ENCODE results near the gene DUSP28. TPM values are rescaled to one million over a fixed set of nuclear protein-coding genes. Genes with fewer than 3 reads are reported as not detected.

Gene DUSP28
- total RNA-seq, 2 donors from 2014 or later = 1.4 to 2.8 TPM

DNA sequence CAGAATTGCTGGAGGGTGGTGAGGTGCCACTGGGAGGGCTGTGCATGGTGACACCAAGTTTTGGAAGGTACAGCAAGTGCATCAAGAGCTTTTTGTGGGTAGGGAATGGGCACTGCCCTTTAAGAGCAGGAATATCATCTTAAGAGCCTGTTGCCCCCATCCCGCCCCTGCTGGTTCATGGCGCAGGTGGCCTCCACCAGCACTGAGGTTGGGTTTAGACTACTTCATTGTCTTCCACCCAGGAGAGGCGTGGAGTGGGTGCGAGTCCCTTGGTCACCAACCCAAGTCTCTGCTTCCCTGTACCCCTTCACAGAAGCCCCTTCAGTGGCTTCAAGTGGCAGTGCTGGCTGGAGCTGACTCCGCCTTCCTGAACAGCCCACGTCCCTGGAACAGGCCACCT is 15.9 kb downstream of the DUSP28 start:
- H3K4me1 ChIP-seq (ENCODE audit: control insufficient read depth, insufficient read depth, low read length) = no peaks in the 10 kb centered on the region
- no peak overlapping the region for H3K27ac ChIP-seq (ENCODE audit: low read depth, low read length)
- no peaks in the 10 kb centered on the region for H3K9me3 ChIP-seq (ENCODE audit: control insufficient read depth, low read length)
- H3K36me3 ChIP-seq (ENCODE audit: control insufficient read depth, insufficient read depth, low read length) = no peaks in the 10 kb centered on the region
- no peak for DNase-seq
- Mint-ChIP-seq H3K27ac (no peak overlapping the region), H3K4me3 (no peak overlapping the region), H3K27me3 (ENCODE audit: insufficient read depth) (no peaks in the 10 kb centered on the region), H3K4me1 (peaks cover 6% of the 10 kb centered on the region), H3K36me3 (ENCODE audit: low read depth) (no peaks in the 10 kb centered on the region), H3K9me3 (no peaks in the 10 kb centered on the region)
- no peak overlapping the region for H3K4me3 ChIP-seq (ENCODE audit: low read length)
- no peaks in the 10 kb centered on the region for H3K27me3 ChIP-seq (ENCODE audit: control insufficient read depth, insufficient read depth, low read length, poor library complexity, severe bottlenecking)
- 83 to 85% methylated on average over 6 of the region's 6 CpGs for WGBS, 2 experiments (ENCODE audit: insufficient coverage in 1 of 2, insufficient read length in 1 of 2)
- TF ChIP-seq, protein P1, sequence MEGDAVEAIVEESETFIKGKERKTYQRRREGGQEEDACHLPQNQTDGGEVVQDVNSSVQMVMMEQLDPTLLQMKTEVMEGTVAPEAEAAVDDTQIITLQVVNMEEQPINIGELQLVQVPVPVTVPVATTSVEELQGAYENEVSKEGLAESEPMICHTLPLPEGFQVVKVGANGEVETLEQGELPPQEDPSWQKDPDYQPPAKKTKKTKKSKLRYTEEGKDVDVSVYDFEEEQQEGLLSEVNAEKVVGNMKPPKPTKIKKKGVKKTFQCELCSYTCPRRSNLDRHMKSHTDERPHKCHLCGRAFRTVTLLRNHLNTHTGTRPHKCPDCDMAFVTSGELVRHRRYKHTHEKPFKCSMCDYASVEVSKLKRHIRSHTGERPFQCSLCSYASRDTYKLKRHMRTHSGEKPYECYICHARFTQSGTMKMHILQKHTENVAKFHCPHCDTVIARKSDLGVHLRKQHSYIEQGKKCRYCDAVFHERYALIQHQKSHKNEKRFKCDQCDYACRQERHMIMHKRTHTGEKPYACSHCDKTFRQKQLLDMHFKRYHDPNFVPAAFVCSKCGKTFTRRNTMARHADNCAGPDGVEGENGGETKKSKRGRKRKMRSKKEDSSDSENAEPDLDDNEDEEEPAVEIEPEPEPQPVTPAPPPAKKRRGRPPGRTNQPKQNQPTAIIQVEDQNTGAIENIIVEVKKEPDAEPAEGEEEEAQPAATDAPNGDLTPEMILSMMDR (conservative IDR thresholded peaks at IDR 0.05) = no peak
- H3K9ac ChIP-seq (ENCODE audit: extremely low read depth, low read length, poor library complexity, severe bottlenecking) = no peak overlapping the region

- Histone ChIP-seq H3K9me3 (ENCODE audit: control insufficient read depth, low read length) (no peaks in the 10 kb centered on the region), H3K27ac (ENCODE audit: low read depth, low read length) (no peak overlapping the region), H3K4me3 (ENCODE audit: low read length) (no peak overlapping the region), H3K4me1 (ENCODE audit: control insufficient read depth, insufficient read depth, low read length) (no peaks in the 10 kb centered on the region), H3K9ac (ENCODE audit: extremely low read depth, low read length, poor library complexity, severe bottlenecking) (no peak overlapping the region), H3K36me3 (ENCODE audit: control insufficient read depth, insufficient read depth, low read length) (no peaks in the 10 kb centered on the region), H3K27me3 (ENCODE audit: control insufficient read depth, insufficient read depth, low read length, poor library complexity, severe bottlenecking) (no peaks in the 10 kb centered on the region)
- no peaks in the 10 kb centered on the region for H3K9me3 Mint-ChIP-seq
- no peak overlapping the region for H3K27ac Mint-ChIP-seq
- no peak for DNase-seq
- no peak overlapping the region for H3K4me3 Mint-ChIP-seq
- TF ChIP-seq, protein P1 (conservative IDR thresholded peaks at IDR 0.05) = no peak
- peaks cover 6% of the 10 kb centered on the region for H3K4me1 Mint-ChIP-seq
- H3K36me3 Mint-ChIP-seq (ENCODE audit: low read depth) = peaks cover 4% of the 10 kb centered on the region
- 93 to 98% methylated on average over 17 to 32 of the region's 32 CpGs for WGBS, 2 experiments (ENCODE audit: insufficient coverage in 1 of 2, insufficient read length in 1 of 2)
- no peaks in the 10 kb centered on the region for H3K27me3 Mint-ChIP-seq (ENCODE audit: insufficient read depth)
Observed at GRCh38 chr2:240576436-240577205, 16.5 kb downstream of the DUSP28 start.

- no peaks in the 10 kb centered on the region for H3K27me3 ChIP-seq (ENCODE audit: control insufficient read depth, insufficient read depth, low read length, poor library complexity, severe bottlenecking)
- Mint-ChIP-seq H3K9me3 (no peaks in the 10 kb centered on the region), H3K27ac (no peak overlapping the region), H3K27me3 (ENCODE audit: insufficient read depth) (no peaks in the 10 kb centered on the region), H3K4me1 (peaks cover 6% of the 10 kb centered on the region), H3K36me3 (ENCODE audit: low read depth) (peaks cover 6% of the 10 kb centered on the region), H3K4me3 (no peak overlapping the region)
- 91 to 93% methylated on average over 18 to 26 of the region's 26 CpGs for WGBS, 2 experiments (ENCODE audit: insufficient coverage in 1 of 2, insufficient read length in 1 of 2)
- TF ChIP-seq, protein P1 (conservative IDR thresholded peaks at IDR 0.05) = no peak
- no peak overlapping the region for H3K27ac ChIP-seq (ENCODE audit: low read depth, low read length)
- H3K9me3 ChIP-seq (ENCODE audit: control insufficient read depth, low read length) = no peaks in the 10 kb centered on the region
- no peak for DNase-seq
- H3K4me1 ChIP-seq (ENCODE audit: control insufficient read depth, insufficient read depth, low read length) = no peaks in the 10 kb centered on the region
- H3K36me3 ChIP-seq (ENCODE audit: control insufficient read depth, insufficient read depth, low read length) = no peaks in the 10 kb centered on the region
- no peak overlapping the region for H3K4me3 ChIP-seq (ENCODE audit: low read length)
- H3K9ac ChIP-seq (ENCODE audit: extremely low read depth, low read length, poor library complexity, severe bottlenecking) = no peak overlapping the region
Observed at GRCh38 chr2:240577281-240578109, 17.3 kb downstream of the DUSP28 start.

Measured in endodermal cell (in vitro differentiated cells).